Activated CD4-positive, CD25-positive, alpha-beta regulatory T cell treated with anti-CD3 and anti-CD28 coated beads, Interleukin-2, amount 50 U/mL, for 24 hours (primary cell): ENCODE results near the gene CYGB.

ENCODE experiments used
- ATAC-seq, 2 donors: fragments of 150-1000 bp; cut with Tn5 transposase; one replicate each; pipeline ENCODE4 v1.10.0; 2021; ENCODE audit warnings: mild to moderate bottlenecking in 1 of 2, moderate library complexity in 1 of 2

The CYGB gene

DNA sequence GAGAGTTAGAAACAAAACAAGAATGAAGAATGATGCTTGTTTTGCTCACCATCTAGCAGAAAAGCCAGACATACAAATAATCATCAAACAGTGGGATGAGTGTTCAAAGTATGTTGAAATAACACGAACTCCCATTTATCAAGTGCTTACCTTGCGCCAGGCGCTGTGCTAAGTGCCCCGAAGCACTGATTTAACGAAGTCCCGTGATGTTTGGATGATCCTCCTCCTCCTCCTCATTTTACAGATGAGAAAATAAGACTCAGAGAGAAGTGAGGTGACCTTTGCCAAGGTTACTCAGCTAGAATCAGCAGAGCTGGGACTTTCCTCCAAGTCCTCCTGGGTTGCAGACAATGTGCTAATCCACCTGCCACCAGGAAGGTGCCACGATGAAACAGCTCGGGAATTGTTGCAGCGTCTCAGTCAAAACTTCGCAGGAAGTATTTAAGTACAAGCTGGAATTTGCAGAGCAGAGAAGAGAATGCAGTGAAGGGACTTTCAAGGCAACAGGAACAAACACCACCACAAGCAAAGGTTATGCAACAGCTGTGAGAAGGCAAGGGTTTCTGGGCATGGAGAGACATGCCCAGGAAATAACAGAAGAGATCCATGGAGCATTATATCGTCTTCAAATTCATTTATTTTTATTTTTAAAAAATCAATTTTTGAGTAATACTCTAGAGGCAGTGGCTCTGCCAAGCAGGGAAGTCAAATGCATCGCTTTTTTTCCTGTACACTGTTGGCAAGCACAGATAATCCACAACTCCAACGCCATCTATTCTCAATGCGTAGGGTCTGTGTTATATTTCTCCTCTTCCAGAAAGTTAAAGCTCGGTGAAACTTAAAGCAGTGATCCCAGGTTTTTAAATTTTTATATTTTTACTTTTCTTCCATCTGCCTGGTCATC, 13.5 kb upstream of the CYGB start:
- no peak for ATAC-seq

DNA sequence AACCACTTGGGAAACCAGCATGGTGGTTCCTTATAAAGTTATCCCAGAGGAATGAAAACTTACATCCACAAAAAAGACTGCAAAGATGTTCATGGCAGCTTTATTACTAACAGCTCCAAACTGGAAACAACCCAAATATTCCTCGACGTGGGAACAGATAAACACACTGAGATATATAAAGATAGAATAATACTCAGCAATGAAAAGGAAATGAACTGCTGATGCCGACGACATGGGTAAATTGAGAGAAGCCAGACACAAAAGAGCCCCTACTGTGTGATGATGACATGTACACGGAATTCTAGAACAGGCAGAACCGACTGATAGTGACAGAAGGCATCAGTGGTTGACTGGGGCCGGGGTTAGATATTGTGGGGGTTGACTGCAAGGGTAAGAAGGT, 12.0 kb upstream of the CYGB start:
- ATAC-seq = no peak

DNA sequence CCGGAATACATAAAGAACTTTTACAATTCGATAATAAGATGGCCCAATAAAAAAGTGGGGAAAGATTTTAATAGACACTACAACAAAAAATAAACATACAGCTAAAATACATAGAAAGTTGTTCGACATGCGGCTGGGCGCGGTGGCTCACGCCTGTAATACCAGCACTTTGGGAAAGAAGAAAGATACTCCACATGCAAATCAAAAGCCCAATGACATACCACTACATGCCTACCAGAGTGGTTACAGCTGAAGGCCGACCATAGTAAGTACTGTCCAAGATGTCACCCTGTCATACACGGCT, 11.7 kb upstream of the CYGB start:
- no peak for ATAC-seq

DNA sequence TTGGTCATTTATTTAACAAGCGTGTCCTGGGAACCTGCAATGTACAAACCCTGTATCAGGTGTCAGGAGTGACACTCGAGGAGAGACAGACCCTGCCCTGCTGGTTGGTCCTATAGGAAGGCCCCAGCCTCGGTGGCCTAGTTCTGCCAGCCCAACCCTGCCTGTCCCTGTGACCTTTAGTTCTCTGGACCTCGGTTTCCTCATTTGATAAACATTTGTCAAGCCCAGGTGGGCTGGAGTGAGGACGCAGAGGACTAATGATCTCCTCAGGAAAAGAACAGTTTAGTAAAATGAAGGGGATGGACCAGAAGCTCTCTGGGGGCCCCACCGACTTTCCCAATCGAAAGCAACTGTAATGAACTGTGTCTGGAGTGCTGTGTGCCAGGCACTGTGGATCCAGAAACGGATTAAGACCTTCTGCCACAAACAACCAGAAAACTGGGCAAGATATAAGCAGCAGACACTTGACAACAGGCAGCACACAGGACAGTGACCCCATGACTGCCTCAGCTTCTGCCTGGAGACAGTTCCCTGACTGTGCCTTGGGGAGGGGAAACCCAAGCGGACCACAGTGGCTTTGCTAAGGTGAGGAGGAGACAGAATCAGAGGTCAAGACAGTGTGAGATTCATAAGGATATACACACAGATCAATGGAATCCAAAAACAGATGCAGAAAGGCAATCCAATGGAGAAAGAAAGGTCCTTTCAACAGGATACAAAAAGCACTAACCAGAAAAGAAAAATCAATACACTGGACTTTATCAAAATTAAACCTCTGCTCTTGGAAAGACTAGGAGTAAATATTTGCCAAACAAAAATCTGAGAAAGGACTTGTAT, 11.1 kb upstream of the CYGB start:
- no peak for ATAC-seq

DNA sequence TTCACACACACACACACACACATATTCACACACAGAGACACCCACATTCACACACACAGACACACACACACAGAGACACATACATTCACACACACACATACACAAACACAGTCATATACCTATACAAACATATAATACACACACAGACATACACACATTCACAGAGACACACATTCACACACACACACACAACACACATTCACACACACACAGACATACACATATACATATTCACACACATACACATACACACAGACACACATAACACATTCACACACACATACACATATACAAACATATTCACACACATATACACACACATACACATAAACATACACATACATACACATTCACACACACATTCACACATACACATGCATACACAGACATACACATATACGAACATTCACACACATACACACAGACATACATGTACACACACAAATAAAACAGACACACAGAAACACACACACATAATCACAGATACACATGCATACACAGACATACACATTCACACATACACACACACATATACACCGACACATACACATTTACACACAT, 10.2 kb upstream of the CYGB start:
- ATAC-seq = peak in 1 of 2 donors; percentile 12

DNA sequence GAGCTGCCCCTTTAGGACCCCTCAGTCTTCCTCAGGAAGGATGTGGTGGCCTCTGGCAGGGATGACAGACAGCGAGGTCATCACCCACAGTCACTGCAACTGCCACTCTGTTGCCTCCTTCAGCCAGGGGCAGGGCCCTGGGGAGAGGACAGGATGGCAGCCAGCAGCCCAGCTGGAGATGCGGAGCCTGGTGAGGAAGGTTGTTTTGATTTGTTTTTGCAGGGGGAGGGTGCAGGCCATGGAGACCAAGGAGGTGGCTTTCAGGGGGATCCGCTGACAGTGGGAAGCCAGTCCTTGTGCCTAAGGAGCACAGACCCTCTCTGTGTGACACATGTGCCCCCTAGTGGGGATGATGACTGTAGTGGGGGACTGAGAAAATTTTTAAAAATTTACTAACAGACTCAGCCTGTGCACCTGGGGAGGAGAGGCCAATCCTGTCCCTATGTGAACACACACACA, 9.7 kb upstream of the CYGB start:
- ATAC-seq = peak; percentile 80 to 81

DNA sequence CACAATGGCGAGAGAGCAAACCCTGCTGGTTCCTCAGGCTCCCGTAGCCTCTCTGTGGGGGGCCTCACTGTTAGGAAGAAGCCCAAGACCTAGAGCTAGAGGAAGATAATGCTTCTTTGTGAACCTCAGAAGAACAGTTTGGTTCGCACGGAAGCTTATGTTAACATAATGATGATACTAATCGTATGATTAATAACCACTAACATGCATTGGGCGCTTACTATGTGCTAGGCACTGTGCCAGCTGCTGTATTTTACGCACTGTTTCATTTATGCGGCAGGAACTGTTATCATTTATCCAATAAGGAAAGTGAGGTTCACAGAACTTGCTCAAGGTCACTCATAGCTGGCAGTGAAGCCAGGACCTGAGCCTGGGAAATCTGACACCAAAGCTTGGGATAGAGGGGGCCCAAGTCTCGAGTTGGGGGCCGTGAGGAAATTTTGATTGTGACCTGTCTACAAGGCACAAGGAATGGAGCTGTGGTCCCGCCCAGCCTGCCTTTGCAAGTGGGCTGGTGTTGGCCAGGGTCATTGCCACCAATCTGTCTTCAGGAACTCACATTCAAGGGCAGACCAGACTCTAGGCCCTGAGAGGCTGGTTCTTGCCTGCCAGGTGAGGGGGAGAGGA, 9.2 kb upstream of the CYGB start:
- ATAC-seq = no peak

DNA sequence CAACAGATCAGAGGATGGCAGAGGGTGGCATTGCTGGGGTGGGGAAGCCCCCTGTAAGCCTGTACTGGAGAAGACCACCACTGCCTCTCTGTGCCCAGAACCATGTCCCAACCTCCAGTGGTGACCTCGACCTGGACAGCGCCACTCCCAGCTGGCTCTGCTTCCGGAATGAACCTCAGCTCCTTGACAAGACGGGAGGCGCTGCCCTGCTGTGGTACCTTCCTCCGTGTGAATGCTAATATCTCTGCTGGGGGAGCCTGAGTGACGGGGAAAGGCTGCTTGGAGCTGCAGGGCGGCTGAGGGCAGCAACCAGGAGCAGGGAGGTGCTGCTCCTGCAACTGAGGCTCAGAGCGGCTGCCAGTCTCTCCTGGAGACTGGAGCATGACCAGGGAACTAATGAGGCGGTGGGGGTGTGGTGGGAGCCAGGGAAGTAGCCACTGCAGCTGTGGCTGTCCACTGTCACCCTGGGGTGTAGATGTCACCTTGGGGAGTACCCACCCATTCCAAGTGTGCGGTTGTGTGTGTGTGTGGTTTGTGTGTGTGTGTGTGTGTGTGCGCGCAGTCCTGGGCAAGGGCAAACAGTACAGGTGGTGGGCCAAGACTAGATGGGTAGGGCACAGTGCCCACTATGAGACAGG, 8.5 kb upstream of the CYGB start:
- ATAC-seq = no peak

DNA sequence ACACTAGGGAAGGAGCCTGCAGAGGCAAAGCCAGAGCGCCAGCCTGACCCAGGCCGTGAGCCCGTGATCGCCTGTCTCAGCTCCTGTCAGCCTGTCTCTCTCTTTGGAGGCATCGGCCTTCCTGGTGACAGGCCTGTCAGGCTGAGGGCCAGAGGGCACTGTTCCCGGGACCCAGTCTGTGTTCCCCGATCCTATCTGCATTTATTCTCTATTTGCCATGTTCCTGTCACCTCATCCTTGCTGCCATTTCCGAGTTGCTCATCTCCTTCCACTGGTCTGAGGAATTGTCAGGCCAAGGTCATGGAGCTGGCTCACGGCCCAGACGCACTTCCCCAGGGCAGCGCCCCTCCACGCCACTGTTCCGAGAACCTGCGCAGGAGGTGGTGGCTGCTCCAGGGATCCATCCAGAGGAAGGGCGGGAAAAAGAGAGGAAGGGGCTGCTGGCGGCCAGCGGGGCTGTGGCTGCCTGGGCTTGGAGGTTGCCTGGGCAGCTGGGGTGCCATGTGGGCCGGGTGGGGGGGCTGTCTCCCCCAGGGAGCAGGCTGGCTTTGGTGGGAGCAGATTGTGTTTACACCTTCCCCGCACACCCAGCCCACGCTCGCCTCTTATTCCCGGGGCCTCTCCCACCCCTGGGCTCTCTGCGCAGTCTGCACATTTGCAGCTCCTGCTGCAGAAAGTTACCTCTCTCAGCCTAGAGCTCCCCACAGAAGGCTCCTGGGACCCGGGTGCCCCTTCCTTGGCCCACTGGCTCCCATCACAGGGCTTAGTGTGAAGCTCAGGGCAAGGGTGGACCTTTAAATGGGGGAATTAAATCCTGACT, 7.2 kb upstream of the CYGB start:
- no peak for ATAC-seq

DNA sequence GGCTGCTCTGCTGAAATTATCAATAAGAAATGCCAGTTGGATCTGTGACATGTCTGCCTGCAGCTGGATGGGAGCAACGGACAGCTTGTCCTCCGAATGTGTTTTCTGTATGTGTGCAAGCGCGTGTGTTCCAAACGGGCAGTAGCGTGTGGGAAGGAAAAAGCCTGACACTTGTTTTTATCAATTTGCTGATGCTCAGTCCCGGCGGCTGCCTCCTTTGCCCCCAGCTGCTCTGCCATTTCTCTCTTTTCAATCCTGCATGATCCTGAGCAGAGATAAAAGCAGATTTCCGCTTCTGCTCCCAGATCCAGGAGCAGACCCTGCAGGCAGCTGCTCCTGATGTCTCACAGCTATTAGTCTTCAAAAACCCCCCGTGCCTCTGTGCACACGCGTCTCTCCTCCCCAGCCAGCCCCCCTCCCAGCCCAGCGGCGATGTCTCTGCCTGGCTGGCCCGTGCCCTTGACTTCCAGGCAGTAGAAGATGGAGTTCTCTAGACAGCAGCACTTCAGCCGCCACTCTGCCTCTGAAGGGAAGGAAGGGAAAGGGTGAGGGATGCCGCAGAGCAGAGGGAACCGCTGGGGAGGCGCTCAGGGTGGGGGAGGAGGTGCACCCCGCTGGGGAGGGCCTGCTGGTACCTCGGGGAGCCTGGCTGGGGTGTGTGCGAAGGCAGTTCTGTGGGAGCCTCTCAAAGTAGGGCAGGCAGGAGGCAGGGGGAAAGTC, 6.5 kb upstream of the CYGB start:
- ATAC-seq = no peak

DNA sequence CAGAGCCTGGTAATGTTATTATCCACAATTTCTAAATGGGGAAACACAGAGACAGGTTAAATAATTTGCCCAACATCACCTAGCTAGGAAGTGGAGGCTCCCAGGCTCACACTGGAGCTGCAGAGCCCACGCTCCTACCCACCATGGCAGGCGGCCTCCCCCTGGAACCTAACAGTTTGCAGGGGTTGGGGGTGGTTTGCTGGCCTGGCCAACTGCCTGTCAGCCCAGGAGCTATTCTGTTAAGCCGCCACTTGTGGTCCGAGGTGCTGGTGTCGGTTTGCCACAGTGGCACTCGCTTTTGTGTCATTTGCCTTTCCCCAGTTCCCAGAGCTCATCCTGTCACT, 5.9 kb upstream of the CYGB start:
- no peak for ATAC-seq

DNA sequence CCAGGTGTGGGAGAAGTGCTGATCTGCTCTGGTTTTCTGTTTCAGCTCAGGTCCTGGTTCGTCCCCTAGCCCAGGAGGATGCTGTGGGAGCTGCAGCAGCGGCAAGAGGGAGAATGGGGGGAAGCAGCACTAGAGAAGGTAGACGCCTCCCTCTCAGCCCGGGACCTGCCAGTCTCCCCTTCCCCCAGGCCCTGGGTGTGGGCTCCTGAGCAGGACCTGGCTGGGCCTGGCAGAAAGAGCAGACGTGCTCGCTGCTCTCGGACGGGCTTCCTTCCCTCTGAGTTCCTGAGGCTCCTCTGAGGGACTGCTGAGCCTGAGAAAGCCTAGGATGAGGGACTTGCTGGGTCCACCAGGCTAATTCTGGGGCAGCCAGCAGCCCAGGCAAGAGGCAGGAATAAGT, 5.5 kb upstream of the CYGB start:
- no peak for ATAC-seq

DNA sequence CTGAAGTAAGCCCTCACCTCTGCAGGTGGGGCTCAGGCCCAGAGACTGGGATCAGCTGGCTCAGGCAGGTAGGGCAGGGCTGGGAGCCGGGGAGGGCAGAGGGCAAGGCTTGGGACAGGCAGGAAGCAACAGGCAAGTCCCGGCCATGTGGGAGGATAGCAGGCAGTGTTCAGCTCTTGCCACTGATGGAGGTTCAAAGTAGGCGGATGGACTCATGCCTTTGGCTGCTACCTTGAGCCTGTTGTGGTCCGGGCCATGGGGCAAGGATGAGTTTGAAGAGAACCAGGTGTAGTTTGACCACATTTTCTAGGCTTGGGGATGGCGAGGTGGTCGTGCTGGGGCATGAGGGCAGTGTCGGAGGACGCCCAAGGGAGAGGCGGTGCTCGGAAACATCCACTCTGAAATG, 5.1 kb upstream of the CYGB start:
- ATAC-seq = no peak

DNA sequence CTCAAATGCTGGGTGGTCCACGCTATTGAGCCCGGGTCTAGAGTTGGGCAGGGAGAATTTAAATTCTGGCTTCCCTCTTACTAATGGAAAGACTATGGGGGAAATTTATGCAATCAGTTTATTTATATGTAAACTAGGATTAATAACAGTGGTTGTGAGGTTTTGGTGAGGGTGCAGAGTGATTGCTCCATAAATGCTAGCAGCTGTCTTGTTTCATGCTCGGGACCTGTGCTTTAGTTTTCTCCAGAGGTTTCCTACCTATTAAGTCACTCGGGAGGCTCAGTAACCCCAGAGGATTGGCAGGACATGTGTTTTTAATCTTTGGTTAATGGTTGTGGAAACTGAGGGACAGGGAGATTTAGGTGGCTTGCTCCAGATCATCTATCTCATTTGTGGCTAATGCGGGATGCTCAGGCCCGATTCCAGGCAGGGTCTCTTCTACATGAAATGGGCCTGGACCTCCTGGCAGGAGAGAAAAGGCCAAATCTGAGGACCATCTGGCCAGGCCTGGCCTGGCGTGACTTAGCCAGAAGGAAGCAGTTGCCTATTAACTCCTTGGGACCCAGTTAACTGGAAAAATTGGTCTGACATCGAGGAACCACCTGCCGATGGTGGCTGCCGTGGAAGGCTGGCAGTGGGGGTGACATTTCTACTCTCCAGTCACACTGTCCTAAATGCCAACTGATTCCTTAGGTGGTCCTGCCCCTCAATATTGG, 4.4 kb upstream of the CYGB start:
- ATAC-seq = no peak

DNA sequence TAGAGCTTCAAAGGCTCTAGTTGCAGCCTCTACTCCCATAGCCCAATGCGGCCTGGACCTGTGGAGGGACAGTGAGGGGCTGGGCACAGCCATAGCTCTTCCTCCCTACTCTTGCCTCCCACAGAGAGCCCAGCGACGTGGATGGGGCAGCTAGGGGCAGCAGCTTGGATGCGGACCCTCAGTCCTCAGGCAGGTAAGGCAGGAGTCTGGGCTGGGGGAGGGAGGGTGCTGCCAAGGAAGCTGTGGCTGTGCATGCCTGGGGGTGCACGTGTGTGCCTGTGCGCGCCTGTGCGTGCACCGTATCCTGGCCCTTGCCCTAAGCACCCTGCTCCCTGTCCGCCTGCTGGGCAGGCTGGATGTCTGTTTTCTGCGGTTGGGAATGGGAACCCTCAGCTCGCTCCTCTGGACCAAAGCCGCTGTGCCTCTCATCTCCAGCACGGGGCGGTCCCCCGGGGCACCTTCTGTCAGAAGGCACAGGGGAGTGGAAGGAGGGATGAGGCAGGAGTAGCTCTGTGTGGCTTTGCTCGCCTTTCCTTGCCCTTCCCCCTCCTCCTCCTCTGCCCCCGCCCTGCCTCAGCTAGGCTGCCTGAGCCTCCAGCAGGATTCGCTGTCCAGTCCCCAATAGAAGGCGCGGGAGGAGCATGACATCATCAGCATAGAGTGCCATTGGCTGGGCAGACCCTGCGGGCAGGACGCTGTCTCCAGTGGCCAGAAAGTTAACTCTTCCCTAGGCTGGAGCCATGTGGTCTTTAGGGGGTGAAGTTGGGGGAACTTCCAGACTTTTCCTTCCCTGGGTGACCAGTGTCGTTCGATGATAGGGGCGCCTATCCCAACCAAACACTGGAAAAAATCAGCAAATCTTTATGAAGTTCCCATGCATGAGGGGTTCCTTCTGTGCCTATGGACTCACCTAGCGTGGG, 3.1 kb upstream of the CYGB start:
- ATAC-seq = peak; percentile 64 to 68

DNA sequence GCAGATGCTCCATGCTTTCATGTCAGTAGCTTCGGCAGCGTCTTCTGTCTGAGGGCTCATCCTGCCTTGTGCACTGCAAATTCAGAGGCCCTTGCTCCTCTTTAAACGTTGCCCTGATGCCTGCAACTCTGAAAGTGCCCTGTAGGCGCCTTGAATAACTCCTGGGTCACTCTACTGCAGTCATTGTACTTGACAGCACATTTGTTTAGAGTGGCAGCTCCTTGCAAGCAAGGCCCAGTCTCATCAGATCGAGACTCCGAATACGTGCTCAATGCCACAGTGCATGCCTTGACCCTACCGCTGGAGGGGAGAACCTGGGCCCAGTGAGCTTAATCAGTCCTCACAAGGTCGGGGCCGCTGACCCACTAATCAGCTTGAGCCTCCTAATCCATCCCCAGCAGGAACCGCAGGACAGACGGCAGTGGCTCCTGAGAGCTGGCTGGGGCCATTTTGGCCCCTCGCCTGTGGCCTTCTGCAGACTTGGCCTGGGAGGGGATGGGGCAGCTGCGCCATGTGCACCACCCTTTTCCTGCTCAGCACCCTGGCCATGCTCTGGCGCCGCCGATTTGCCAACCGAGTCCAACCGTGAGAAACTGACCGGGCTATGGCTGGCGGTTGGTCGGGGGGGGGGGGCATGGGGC, 2.2 kb upstream of the CYGB start, which contains the start of gene PRCD:
TSS of gene PRCD (plus strand) at position 414 of the 641 bp plus-strand sequence. CDS start at position 512, 98 bp downstream.
- no peak for ATAC-seq

DNA sequence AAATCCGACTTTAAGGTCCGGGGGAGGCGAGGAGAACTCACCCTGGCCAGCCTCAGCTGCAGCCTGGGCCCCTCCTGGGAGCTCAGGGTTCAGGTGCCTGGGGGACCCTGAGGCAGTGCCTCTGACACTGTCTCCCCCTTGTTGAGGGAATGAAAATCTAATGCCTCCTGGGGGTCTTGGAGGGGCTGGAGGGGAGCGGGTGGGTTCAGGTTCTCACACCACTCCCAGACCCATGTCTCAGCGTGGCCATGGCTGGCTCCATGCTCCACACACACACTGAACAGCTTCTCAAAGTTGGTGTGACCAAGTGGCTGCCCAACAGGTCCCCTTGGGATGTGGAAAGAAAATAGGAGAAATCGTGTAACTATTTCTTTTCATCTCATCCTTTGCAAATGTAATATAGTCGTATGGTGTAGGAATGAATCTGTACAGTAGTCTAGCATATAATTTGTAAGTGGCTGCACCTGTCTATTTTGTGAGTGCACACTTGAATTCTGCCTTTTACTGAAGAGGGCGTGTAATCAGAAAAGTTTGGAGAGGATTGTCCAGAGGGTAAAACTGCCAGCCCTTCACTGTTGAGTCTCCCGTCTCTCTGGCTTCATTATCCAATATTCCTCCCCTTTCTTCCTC, 1.5 kb upstream of the CYGB start:
- ATAC-seq = no peak

DNA sequence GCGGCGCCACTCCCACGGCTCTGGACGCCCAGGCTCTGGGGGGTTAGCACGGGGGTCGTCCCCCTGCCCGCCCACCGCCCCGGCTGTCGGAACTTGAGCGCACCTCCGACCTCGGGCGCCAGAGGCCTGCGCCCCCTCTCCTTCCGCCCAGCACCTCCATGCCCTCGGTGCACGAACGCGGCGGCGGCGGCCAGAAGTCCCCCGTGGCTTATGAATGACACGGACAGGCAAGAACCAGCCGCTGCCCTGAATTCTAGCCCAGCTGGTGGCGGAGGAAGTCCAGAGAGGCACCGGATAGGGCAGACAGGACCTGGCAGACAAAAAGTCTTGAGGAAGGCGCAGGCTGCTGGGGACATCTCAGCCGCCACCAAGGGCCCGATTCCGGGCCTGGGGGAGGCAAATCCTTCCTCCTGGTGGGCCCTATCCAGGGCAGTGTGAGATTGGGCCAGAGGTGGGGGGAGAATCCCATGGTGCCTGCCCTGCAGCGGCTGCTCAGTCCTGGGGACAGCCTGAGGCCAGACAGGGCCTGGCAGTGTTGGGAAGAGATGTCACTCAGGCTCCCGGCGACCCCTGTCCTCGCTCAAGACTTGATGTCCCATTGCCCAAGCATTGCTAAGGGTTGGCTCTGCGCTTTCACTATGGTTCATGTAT, 897 bp upstream of the CYGB start:
- no peak for ATAC-seq
